Mesenchymal stem cell (in vitro differentiated cells and primary cell): Measurements from ENCODE around the gene FAM227B.

Experiments used
- DNase-seq: peaks from one replicate; pipeline ENCODE4 v3.0.0-alpha.2; 2013
- H2AFZ ChIP-seq: one replicate; pipeline ENCODE4 v1.6.1; 2013; ENCODE audit warnings: low read depth, mild to moderate bottlenecking, control low read depth, inconsistent platforms, low read length, moderate library complexity
- H2AK5ac ChIP-seq: 2 replicates; pipeline ENCODE4 v1.6.1; 2013; ENCODE audit warnings: low read length, moderate library complexity, mild to moderate bottlenecking, inconsistent platforms; ENCODE audit not compliant: severe bottlenecking
- H2BK120ac ChIP-seq: one replicate; pipeline ENCODE4 v1.6.1; 2013; ENCODE audit warnings: low read depth, mild to moderate bottlenecking, inconsistent platforms, low read length, moderate library complexity
- H2BK12ac ChIP-seq, 2 experiments: one replicate each; pipeline ENCODE4 v1.6.1; 2013; ENCODE audit warnings: inconsistent platforms in 2 of 2, low read length in 2 of 2, mild to moderate bottlenecking in 2 of 2, moderate library complexity in 2 of 2, control low read depth in 1 of 2
- H2BK15ac ChIP-seq: one replicate; pipeline ENCODE4 v1.6.1; 2013; ENCODE audit warnings: mild to moderate bottlenecking, low read depth, inconsistent platforms; ENCODE audit not compliant: poor library complexity, severe bottlenecking
- H2BK5ac ChIP-seq: 2 replicates; pipeline ENCODE4 v1.6.1; 2013; ENCODE audit warnings: low read depth, mild to moderate bottlenecking, low read length, control low read depth, inconsistent platforms; ENCODE audit not compliant: poor library complexity, severe bottlenecking
- H3K14ac ChIP-seq, 2 experiments: one replicate each; pipeline ENCODE4 v1.6.1; 2013; ENCODE audit warnings: inconsistent platforms in 2 of 2, low read length in 2 of 2, control low read depth in 1 of 2, mild to moderate bottlenecking in 1 of 2, moderate library complexity in 1 of 2
- H3K18ac ChIP-seq, 2 experiments: one replicate each; pipeline ENCODE4 v1.6.1; 2013; ENCODE audit warnings: inconsistent platforms in 2 of 2, low read length in 2 of 2, control low read depth in 1 of 2, low read depth in 1 of 2, mild to moderate bottlenecking in 1 of 2
- H3K23ac ChIP-seq, 2 experiments: one replicate each; pipeline ENCODE4 v1.6.1; 2013; ENCODE audit warnings: inconsistent platforms in 2 of 2, low read length in 2 of 2, mild to moderate bottlenecking in 2 of 2, moderate library complexity in 2 of 2, control low read depth in 1 of 2
- H3K27ac ChIP-seq: 2 replicates; pipeline ENCODE4 v1.5.1; 2013; ENCODE audit warnings: mild to moderate bottlenecking, moderate library complexity, low read length, control low read depth, inconsistent platforms; ENCODE audit not compliant: poor library complexity, severe bottlenecking
- H3K27me3 ChIP-seq, 2 experiments: 2 replicates each; pipeline versions ENCODE4 v1.6.1 to v1.7.0; 2013; ENCODE audit warnings: low read length in 2 of 2, mild to moderate bottlenecking in 2 of 2, moderate library complexity in 2 of 2, control low read depth in 1 of 2, inconsistent platforms in 1 of 2; ENCODE audit not compliant: control insufficient read depth in 1 of 2, insufficient read depth in 1 of 2
- H3K36me3 ChIP-seq, 2 experiments: 2 replicates each; pipeline versions ENCODE4 v1.6.1 to v1.7.0; 2013; ENCODE audit warnings: low read length in 2 of 2, control low read depth in 1 of 2, inconsistent platforms in 1 of 2, low read depth in 1 of 2, mild to moderate bottlenecking in 1 of 2; ENCODE audit not compliant: insufficient read depth in 2 of 2, control insufficient read depth in 1 of 2
- H3K4ac ChIP-seq, 2 experiments: one replicate each; pipeline ENCODE4 v1.6.1; 2013; ENCODE audit warnings: inconsistent platforms in 2 of 2, low read length in 2 of 2, mild to moderate bottlenecking in 2 of 2, moderate library complexity in 2 of 2, control low read depth in 1 of 2, low read depth in 1 of 2
- H3K4me1 ChIP-seq: 2 replicates; pipeline ENCODE4 v1.6.1; 2013; ENCODE audit warnings: low read depth, low read length, control low read depth; ENCODE audit not compliant: control insufficient read depth, insufficient read depth
- H3K4me2 ChIP-seq: 2 replicates; pipeline ENCODE4 v1.6.1; 2013; ENCODE audit warnings: low read length, mild to moderate bottlenecking, inconsistent platforms; ENCODE audit not compliant: poor library complexity, severe bottlenecking
- H3K4me3 ChIP-seq, 2 experiments: 2 replicates each; pipeline versions ENCODE4 v1.5.1 to v1.7.0; 2013; ENCODE audit warnings: low read length in 2 of 2, mild to moderate bottlenecking in 2 of 2, control low read depth in 1 of 2, low read depth in 1 of 2; ENCODE audit not compliant: insufficient read depth in 1 of 2
- H3K79me1 ChIP-seq: replicated peaks from 2 replicates; pipeline ENCODE4 v1.6.1; 2013; ENCODE audit warnings: mild to moderate bottlenecking, control low read depth, low read length, inconsistent platforms; ENCODE audit not compliant: poor library complexity, severe bottlenecking
- H3K9ac ChIP-seq: 2 replicates; pipeline ENCODE4 v1.7.0; 2013; ENCODE audit warnings: mild to moderate bottlenecking, low read length, moderate library complexity
- H3K9me3 ChIP-seq: 2 replicates; pipeline ENCODE4 v1.7.0; 2013; ENCODE audit warnings: mild to moderate bottlenecking, low read length; ENCODE audit not compliant: control insufficient read depth
- H4K8ac ChIP-seq: one replicate; pipeline ENCODE4 v1.6.1; 2013; ENCODE audit warnings: inconsistent platforms, mild to moderate bottlenecking, low read length, moderate library complexity
- H4K91ac ChIP-seq: one replicate; pipeline ENCODE4 v1.6.1; 2013; ENCODE audit warnings: mild to moderate bottlenecking, low read length, inconsistent platforms
- WGBS: methylation state at CpG from one replicate; pipeline ENCODE4 v1.1.7; 2013; ENCODE audit warnings: mixed read lengths; 5-methylcytosine and 5-hydroxymethylcytosine counted together

The FAM227B gene

GRCh38 chr15:49452595-49452994 is 168.0 kb downstream of the FAM227B start:
- Histone ChIP-seq H3K9ac (peak overlapping the region; percentile 6), H3K79me1 (no peaks in the 10 kb centered on the region)

GRCh38 chr15:49441816-49442215 is 178.8 kb downstream of the FAM227B start:
- Histone ChIP-seq H4K8ac (no peak overlapping the region), H2BK12ac (no peak overlapping the region), H2BK5ac (no peak overlapping the region), H3K9me3 (no peaks in the 10 kb centered on the region), H3K79me1 (no peaks in the 10 kb centered on the region), H2BK120ac (no peak overlapping the region), H3K4ac (no peak overlapping the region), H2AFZ (no peak overlapping the region), H4K91ac (no peak overlapping the region), H3K36me3 (peaks cover 0 to 99% of the 10 kb centered on the region in 2 experiments), H3K9ac (peak overlapping the region; percentile 100), H3K27ac (no peak overlapping the region), H3K23ac (no peak overlapping the region), H2BK15ac (no peak overlapping the region), H3K14ac (no peak overlapping the region), H3K4me3 (peak overlapping the region in 1 of 2 experiments; percentile 84), H3K4me1 (no peaks in the 10 kb centered on the region), H3K18ac (no peak overlapping the region), H3K27me3 (no peaks in the 10 kb centered on the region), H3K4me2 (no peak overlapping the region), H2AK5ac (no peak overlapping the region)
- no peak for DNase-seq
- WGBS, result no CpG with 5 or more reads among the region's 1 CpG

More at GRCh38 chr15:49452595-49452994, 168.0 kb downstream of the FAM227B start:
- Histone ChIP-seq H3K14ac (no peak overlapping the region), H4K91ac (no peak overlapping the region), H3K18ac (no peak overlapping the region), H2BK15ac (no peak overlapping the region), H2BK12ac (no peak overlapping the region), H3K9me3 (no peaks in the 10 kb centered on the region), H3K4ac (no peak overlapping the region), H2BK120ac (no peak overlapping the region), H2AK5ac (no peak overlapping the region), H3K4me2 (no peak overlapping the region), H3K27ac (no peak overlapping the region), H2AFZ (no peak overlapping the region), H3K27me3 (no peaks in the 10 kb centered on the region), H2BK5ac (no peak overlapping the region), H3K23ac (no peak overlapping the region), H3K36me3 (peaks cover 0 to 95% of the 10 kb centered on the region in 2 experiments), H3K4me3 (no peak overlapping the region), H4K8ac (no peak overlapping the region), H3K4me1 (no peaks in the 10 kb centered on the region)
- DNase-seq, result no peak
- no CpG with 5 or more reads among the region's 1 CpG for WGBS

- H3K18ac ChIP-seq, result no peak overlapping the region
- H2BK15ac ChIP-seq, result no peak overlapping the region
- H3K4me3 ChIP-seq, result peak overlapping the region in 1 of 2 experiments; percentile 84
- H3K9me3 ChIP-seq, result no peaks in the 10 kb centered on the region
- no peak overlapping the region for H2BK120ac ChIP-seq
- no peak overlapping the region for H3K23ac ChIP-seq
- H3K4me2 ChIP-seq, result no peak overlapping the region
- peaks cover 0 to 99% of the 10 kb centered on the region in 2 experiments for H3K36me3 ChIP-seq
- H4K8ac ChIP-seq, result no peak overlapping the region
- no peak overlapping the region for H3K14ac ChIP-seq
- H3K4me1 ChIP-seq, result no peaks in the 10 kb centered on the region
- H2BK5ac ChIP-seq, result no peak overlapping the region
- no peak overlapping the region for H2BK12ac ChIP-seq
- no peaks in the 10 kb centered on the region for H3K79me1 ChIP-seq
- H3K27ac ChIP-seq, result no peak overlapping the region
- no peak for DNase-seq
- no peak overlapping the region for H4K91ac ChIP-seq
- no peak overlapping the region for H3K4ac ChIP-seq
- no peak overlapping the region for H2AFZ ChIP-seq
- H3K9ac ChIP-seq, result peak overlapping the region; percentile 100
- no peak overlapping the region for H2AK5ac ChIP-seq
- no peaks in the 10 kb centered on the region for H3K27me3 ChIP-seq
Measured at GRCh38 chr15:49441356-49441755, 179.3 kb downstream of the FAM227B start.

GRCh38 chr15:49439678-49440395 is 180.8 kb downstream of the FAM227B start:
- H3K18ac ChIP-seq, result no peak overlapping the region
- H2BK5ac ChIP-seq, result no peak overlapping the region
- no peak overlapping the region for H3K4me2 ChIP-seq
- peak overlapping the region; percentile 100 for H3K9ac ChIP-seq
- no peaks in the 10 kb centered on the region for H3K4me1 ChIP-seq
- H3K4ac ChIP-seq, result peak overlapping the region in 1 of 2 experiments; percentile 67
- H3K14ac ChIP-seq, result no peak overlapping the region
- H2BK15ac ChIP-seq, result no peak overlapping the region
- no peaks in the 10 kb centered on the region for H3K27me3 ChIP-seq
- H3K4me3 ChIP-seq, result peak overlapping the region in 1 of 2 experiments; percentile 84
- H3K9me3 ChIP-seq, result no peaks in the 10 kb centered on the region
- no peak overlapping the region for H2AK5ac ChIP-seq
- H3K36me3 ChIP-seq, result peaks cover 0 to 99% of the 10 kb centered on the region in 2 experiments
- H4K91ac ChIP-seq, result no peak overlapping the region
- H4K8ac ChIP-seq, result no peak overlapping the region
- no peak overlapping the region for H2AFZ ChIP-seq
- no peak for DNase-seq
- WGBS, result 89% methylated on average over 3 of the region's 5 CpGs
- no peak overlapping the region for H3K27ac ChIP-seq
- H2BK12ac ChIP-seq, result no peak overlapping the region
- no peaks in the 10 kb centered on the region for H3K79me1 ChIP-seq
- H2BK120ac ChIP-seq, result no peak overlapping the region
- H3K23ac ChIP-seq, result no peak overlapping the region
